Activated naive CD8-positive, alpha-beta T cell treated with anti-CD3 and anti-CD28 coated beads, Interleukin-2, amount 50 U/mL, for 24 hours (primary cell): ENCODE measurements around the gene TSPAN32.
"Not testable (repeated sequence)": the region's sequence is repeated elsewhere in the genome, so short reads cannot be mapped to it uniquely, and the experiment has no call there.

Experiments
- ATAC-seq: fragments of 150-1000 bp; cut with Tn5 transposase; one replicate; pipeline ENCODE4 v1.10.0; 2021
- DNase-seq: peaks from one replicate; pipeline ENCODE4 v3.0.0; 2021
- H3K27ac Mint-ChIP-seq: one replicate; pipeline ENCODE4 v1.8.0; 2021; ENCODE audit warnings: mild to moderate bottlenecking, mixed read lengths
- H3K27me3 Mint-ChIP-seq: one replicate; pipeline ENCODE4 v1.8.0; 2021; ENCODE audit warnings: mixed read lengths
- H3K36me3 Mint-ChIP-seq: one replicate; pipeline ENCODE4 v1.8.0; 2021; ENCODE audit warnings: low read depth, mixed read lengths
- H3K4me1 Mint-ChIP-seq: one replicate; pipeline ENCODE4 v1.8.0; 2021; ENCODE audit warnings: mixed read lengths
- H3K4me3 Mint-ChIP-seq: one replicate; pipeline ENCODE4 v1.8.0; 2021; ENCODE audit warnings: mild to moderate bottlenecking, moderate library complexity, mixed read lengths
- H3K9me3 Mint-ChIP-seq: one replicate; pipeline ENCODE4 v1.8.0; 2021; ENCODE audit warnings: mixed read lengths

The TSPAN32 gene

DNA sequence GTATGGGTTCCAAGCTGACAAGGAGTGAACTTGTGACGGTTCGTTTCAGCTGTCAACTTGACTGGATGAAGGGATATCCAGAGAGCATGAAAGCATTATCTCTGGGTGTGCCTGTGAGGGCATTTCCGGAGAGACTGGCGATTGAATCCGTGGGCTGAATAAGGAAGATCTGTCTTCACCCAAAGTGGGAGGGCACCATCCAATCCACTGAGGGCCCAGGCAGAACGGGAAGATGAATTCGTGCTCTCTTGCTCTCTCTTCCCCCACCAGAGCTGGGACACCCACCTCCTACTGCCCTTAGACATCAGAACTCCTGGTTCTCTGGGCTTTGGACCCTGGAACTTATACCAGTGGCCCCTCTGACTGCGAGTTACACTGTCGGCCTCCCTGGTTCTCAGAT, 59.8 kb downstream of the TSPAN32 start:
- DNase-seq (no peak), ATAC-seq (no peak)
- Mint-ChIP-seq H3K27ac (no peak overlapping the region), H3K9me3 (no peaks in the 10 kb centered on the region), H3K4me3 (no peak overlapping the region), H3K27me3 (peaks cover 2% of the 10 kb centered on the region), H3K4me1 (no peaks in the 10 kb centered on the region), H3K36me3 (no peaks in the 10 kb centered on the region)

DNA sequence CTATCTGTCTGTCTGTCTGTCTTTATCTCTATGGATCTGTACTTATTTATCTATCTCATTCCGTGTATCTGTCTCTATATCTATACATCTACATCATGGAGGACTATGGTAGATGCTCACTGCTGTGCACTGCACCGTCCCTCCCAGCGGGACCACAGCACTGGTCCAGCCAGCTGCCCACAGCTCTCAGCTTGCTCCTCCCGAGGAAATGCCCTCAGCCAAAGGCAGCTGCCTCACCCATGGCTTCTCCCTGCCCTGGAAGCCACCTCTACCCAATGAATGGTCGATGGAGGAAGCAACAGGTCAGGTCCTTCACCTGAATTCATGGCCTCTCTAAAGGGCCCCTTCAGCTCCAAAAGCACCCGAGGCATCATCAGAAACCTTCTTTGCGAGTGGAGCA, 60.6 kb downstream of the TSPAN32 start:
- no peak overlapping the region for H3K4me3 Mint-ChIP-seq
- no peak overlapping the region for H3K27ac Mint-ChIP-seq
- no peak for ATAC-seq

DNA sequence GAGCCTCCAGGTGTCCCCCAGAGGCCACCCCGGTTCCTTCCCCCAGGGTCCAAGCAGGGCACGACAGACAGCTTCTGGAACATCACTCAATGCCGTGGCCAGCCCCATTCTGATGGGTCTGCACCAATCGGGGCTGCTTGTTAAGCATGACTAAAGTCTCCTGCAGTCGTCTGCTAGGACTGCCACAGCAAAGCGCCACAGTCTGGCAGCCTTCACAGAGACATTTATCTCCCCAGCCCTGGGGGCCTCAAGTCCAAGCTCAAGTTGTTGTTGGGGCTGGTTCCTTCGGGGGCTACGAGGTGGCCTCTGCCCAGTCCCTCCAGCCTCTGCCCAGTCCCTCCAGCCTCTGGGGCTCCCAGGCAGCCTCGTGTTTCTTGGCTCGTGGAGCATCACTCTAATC, 61.3 kb downstream of the TSPAN32 start:
- Mint-ChIP-seq H3K9me3 (no peaks in the 10 kb centered on the region), H3K36me3 (no peaks in the 10 kb centered on the region), H3K27ac (no peak overlapping the region), H3K4me1 (no peaks in the 10 kb centered on the region), H3K4me3 (no peak overlapping the region), H3K27me3 (peaks cover 2% of the 10 kb centered on the region)
- DNase-seq (no peak), ATAC-seq (no peak)

More for the DNA sequence above, 60.6 kb downstream of the TSPAN32 start:
- H3K36me3 Mint-ChIP-seq, result no peaks in the 10 kb centered on the region
- peaks cover 2% of the 10 kb centered on the region for H3K27me3 Mint-ChIP-seq
- no peaks in the 10 kb centered on the region for H3K4me1 Mint-ChIP-seq
- no peaks in the 10 kb centered on the region for H3K9me3 Mint-ChIP-seq
- no peak for DNase-seq

DNA sequence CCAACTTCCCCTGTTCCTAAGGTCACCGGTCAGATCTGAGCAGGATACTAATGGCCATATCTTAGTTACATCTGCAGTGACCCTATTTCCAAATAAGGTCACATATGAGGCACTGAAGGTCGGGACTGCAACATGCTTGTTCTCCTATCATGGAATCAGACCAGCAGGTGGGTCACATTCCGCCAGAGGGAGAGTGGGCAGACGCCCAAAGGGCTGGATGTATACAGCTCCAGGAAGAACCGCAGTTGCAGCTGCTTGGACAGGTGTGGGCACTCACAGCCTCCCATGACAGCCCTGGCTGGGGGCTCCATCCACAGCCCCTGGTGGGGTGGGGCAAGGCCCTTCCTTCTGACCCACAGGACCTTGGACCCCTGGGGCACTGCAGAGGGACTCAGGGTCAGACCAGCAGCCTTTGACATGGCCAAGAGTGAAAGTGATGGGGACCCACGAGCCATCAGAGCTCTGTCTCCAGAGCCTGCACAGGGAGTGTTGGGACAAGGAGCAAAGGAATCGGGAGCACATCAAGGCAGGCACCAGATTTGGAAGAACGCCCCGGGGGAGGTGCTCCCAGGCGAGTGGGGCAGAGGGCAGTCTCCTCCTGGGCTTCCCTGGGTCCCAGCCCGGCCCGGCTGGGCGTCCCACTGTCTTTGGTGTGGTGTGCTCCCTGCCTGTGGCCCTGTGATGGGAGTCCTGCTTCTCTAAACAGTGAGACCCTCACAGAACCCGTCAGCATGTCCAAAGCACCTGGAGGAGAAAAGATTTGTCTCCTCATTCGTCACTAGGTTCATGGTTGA, 62.0 kb downstream of the TSPAN32 start:
- peaks cover 2% of the 10 kb centered on the region for H3K27me3 Mint-ChIP-seq
- H3K36me3 Mint-ChIP-seq, result no peaks in the 10 kb centered on the region
- no peak for ATAC-seq
- H3K4me3 Mint-ChIP-seq, result no peak overlapping the region
- no peaks in the 10 kb centered on the region for H3K9me3 Mint-ChIP-seq
- no peaks in the 10 kb centered on the region for H3K4me1 Mint-ChIP-seq
- H3K27ac Mint-ChIP-seq, result no peak overlapping the region
- no peak for DNase-seq

DNA sequence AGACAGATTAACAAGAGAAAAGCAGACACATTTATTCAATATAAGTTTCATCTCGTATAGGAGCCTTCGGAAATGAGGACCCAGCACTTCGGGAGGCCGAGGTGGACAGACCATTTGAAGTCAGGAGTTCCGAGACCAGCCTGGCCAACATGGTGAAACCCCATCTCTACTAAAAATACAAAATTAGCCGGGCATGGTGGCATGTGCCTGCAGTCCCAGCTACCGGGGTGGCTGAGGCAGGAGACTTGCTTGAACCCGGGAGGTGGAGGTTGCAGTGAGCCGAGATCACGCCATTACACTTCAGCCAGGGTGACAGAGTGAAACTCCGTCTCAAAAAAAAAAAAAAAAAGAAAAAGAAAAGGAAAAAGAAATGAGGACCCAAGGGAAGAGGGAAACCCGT, 62.6 kb downstream of the TSPAN32 start:
- DNase-seq, H3K4me3 Mint-ChIP-seq, H3K36me3 Mint-ChIP-seq, H3K4me1 Mint-ChIP-seq, ATAC-seq, H3K9me3 Mint-ChIP-seq, H3K27me3 Mint-ChIP-seq, H3K27ac Mint-ChIP-seq: not testable (repeated sequence)

DNA sequence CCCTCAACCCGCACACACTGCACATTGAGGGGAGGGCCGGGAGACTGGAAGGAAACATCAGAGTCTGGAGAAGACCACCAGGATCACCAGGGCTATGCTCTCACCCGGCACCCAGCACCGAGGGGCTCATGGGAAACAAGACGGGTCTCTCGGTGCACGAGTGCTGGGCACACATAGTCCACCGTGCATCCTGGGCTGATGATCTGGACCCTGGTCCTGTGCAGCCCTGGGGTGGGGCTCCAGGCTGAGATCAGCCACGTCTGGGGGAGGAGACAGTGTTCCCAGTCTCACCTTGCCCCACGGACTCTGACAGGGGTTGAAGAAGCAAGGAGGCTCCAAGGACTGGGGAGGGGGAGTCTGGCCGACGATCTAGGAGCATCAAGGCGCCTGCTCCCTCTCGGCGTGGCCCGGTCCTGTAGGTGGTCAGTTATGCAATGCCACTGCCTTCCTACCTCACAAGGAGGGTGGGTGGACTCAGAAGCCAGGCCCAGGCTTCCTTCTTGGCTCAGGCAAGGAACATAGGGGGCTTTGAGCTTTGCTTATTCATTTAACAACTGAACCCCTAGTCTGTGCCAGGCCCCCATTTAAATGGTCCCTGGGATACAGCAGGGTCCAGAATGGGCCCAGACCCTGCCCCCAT, 63.9 kb downstream of the TSPAN32 start:
- no peak overlapping the region for H3K27ac Mint-ChIP-seq
- ATAC-seq (no peak), DNase-seq (no peak)
- no peaks in the 10 kb centered on the region for H3K9me3 Mint-ChIP-seq
- H3K4me3 Mint-ChIP-seq, result no peak overlapping the region
- no peaks in the 10 kb centered on the region for H3K36me3 Mint-ChIP-seq
- H3K4me1 Mint-ChIP-seq, result no peaks in the 10 kb centered on the region
- H3K27me3 Mint-ChIP-seq, result no peaks in the 10 kb centered on the region

DNA sequence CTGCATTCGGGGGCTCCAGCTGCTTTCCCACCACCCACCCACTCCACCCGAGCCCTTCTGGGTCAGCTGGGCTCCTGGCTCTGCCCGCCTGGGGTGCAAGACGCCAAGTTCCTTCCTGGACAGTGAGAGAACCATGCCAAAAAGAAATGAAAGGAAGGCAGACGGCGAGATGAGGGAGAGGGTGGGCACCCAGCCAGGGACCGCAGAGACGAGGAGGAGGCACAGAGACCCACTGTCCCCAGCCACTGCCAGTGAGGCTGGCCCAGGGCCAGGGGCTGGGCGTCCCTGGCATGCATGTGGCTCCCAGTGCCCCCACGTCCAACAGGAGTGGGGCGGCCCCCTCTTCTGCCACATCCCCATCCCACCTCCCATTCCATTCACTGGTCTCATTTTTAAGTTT, 64.5 kb downstream of the TSPAN32 start:
- ATAC-seq (no peak), DNase-seq (no peak)
- H3K4me1 Mint-ChIP-seq, result no peaks in the 10 kb centered on the region
- H3K4me3 Mint-ChIP-seq, result no peak overlapping the region
- no peak overlapping the region for H3K27ac Mint-ChIP-seq
- no peaks in the 10 kb centered on the region for H3K27me3 Mint-ChIP-seq
- no peaks in the 10 kb centered on the region for H3K9me3 Mint-ChIP-seq
- H3K36me3 Mint-ChIP-seq, result no peaks in the 10 kb centered on the region

DNA sequence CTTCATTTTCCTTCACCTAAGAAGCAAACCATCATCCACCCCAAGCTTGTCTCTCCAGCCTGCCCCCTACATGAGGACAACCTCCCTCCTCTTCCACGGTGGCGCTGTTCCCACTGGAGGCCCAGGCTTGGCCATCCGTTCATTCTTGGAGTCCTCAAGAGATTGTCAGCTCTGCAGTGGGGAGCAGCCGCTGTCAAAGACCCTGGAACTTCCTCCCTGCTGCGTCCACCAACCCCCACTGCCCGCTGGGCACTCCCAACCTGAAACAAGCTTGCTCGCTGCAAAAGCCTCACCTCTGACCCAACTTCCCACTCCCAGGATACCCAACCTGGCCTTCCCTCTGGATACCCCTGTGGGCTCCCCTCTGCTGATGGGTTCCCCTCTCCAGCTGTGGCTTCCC, 64.9 kb downstream of the TSPAN32 start:
- no peak for DNase-seq
- Mint-ChIP-seq H3K4me3 (no peak overlapping the region), H3K27me3 (no peaks in the 10 kb centered on the region), H3K36me3 (no peaks in the 10 kb centered on the region), H3K4me1 (no peaks in the 10 kb centered on the region), H3K9me3 (no peaks in the 10 kb centered on the region), H3K27ac (no peak overlapping the region)
- no peak for ATAC-seq

DNA sequence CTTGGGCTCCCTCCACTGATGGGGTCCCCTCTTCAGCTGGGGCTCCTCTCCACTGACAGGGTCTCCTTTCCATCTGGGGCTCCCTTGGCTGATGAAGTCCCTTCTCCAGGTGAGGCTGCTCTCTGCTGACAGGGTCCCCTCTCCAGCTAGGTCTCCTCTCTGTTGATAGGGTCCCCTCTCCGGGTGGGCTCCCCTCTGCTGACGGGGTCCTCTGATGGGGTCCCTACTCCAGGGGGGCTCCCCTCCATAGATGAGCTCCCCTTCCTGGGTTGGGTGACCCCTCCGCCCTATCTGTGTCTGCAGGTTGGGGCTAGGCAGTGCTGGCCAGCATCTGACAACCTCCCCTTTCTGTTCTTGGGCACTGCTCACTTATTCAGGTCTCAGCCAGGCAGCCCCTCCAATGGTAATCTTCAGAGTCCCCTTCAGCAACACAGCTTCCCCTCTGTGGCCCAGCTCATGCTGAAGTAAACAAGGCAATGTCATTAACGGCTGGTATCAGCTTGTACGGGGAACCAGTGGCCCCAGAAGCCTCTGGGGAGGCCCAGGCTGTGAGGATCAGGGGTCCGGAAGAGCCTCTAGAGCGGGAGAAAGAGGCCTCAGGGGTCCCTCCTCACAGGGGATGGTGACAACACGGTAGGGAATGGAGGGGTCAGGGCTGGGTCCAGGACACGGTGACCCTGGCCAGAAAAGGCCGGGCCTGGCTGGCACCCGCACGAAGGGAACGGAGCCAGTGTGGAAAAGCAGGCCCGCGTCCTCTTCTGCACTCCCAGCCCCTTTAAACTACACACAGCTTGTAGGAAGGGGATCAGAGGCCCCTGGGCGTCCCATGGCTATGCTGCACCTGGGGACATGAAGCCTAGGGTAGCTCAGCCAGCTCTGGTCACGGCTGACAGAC, 65.7 kb downstream of the TSPAN32 start:
- Mint-ChIP-seq H3K27me3 (no peaks in the 10 kb centered on the region), H3K27ac (no peak overlapping the region), H3K9me3 (no peaks in the 10 kb centered on the region), H3K4me1 (no peaks in the 10 kb centered on the region), H3K36me3 (no peaks in the 10 kb centered on the region), H3K4me3 (no peak overlapping the region)
- DNase-seq, result no peak
- no peak for ATAC-seq
